Stimulated activated CD8-positive, alpha-beta memory T cell treated with anti-CD3 and anti-CD28 coated beads, Interleukin-15, amount 100 ng/mL, for 1 hour (primary cell): ENCODE measurements around the gene C21orf58.
"Not testable (repeated sequence)": the region's sequence is repeated elsewhere in the genome, so short reads cannot be mapped to it uniquely, and the experiment has no call there.

Experiments
- DNase-seq: peaks from one replicate; pipeline ENCODE4 v3.0.0-alpha.2; 2020; ENCODE audit warnings: low read depth

Gene C21orf58

GRCh38 chr21:46323710-46324389 is at the start of gene C21orf58, which contains the start of gene PCNT:
Gene C21orf58, minus strand, starts transcription at chr21:46323870. Its CDS starts 1,132 bp downstream, at chr21:46322738.
Gene PCNT, plus strand, starts transcription at chr21:46324156. Its CDS starts 73 bp downstream, at chr21:46324229.
- DNase-seq, result peak; percentile 88

- DNase-seq, result not testable (repeated sequence)
Observed at GRCh38 chr21:46372947-46373346, 49.3 kb upstream of the C21orf58 start.

GRCh38 chr21:46372014-46372485 is 48.4 kb upstream of the C21orf58 start:
- no peak for DNase-seq

GRCh38 chr21:46371204-46372013 is 47.7 kb upstream of the C21orf58 start:
- DNase-seq, result no peak

- DNase-seq, result no peak
Observed at GRCh38 chr21:46369520-46370235, 46.0 kb upstream of the C21orf58 start.

GRCh38 chr21:46368533-46369285 is 45.0 kb upstream of the C21orf58 start:
- DNase-seq, result no peak

GRCh38 chr21:46366966-46367365 is 43.3 kb upstream of the C21orf58 start:
- no peak for DNase-seq

- no peak for DNase-seq
Observed at GRCh38 chr21:46366561-46366960, 42.9 kb upstream of the C21orf58 start.

- no peak for DNase-seq
Observed at GRCh38 chr21:46366091-46366490, 42.4 kb upstream of the C21orf58 start.

GRCh38 chr21:46363698-46364097 is 40.0 kb upstream of the C21orf58 start:
- DNase-seq, result no peak

- no peak for DNase-seq
Observed at GRCh38 chr21:46362946-46363345, 39.3 kb upstream of the C21orf58 start.

- DNase-seq, result no peak
Observed at GRCh38 chr21:46361935-46362334, 38.3 kb upstream of the C21orf58 start.

- no peak for DNase-seq
Observed at GRCh38 chr21:46361176-46361575, 37.5 kb upstream of the C21orf58 start.

- DNase-seq, result no peak
Observed at GRCh38 chr21:46357684-46358425, 34.2 kb upstream of the C21orf58 start.

- DNase-seq, result no peak
Observed at GRCh38 chr21:46357335-46357604, 33.6 kb upstream of the C21orf58 start.

- no peak for DNase-seq
Observed at GRCh38 chr21:46356494-46357334, 33.0 kb upstream of the C21orf58 start.

GRCh38 chr21:46356005-46356338 is 32.3 kb upstream of the C21orf58 start:
- DNase-seq, result no peak

GRCh38 chr21:46355161-46356004 is 31.7 kb upstream of the C21orf58 start:
- DNase-seq, result no peak

- no peak for DNase-seq
Observed at GRCh38 chr21:46354518-46354917, 30.8 kb upstream of the C21orf58 start.

- no peak for DNase-seq
Observed at GRCh38 chr21:46354046-46354445, 30.4 kb upstream of the C21orf58 start.
